Right lobe of liver (tissue), 6 donors: ENCODE data around the gene ZNF570. TPM values are rescaled to one million over a fixed set of nuclear protein-coding genes. Genes with fewer than 3 reads are reported as not detected.

ENCODE experiments used
- ATAC-seq, 4 donors: fragments of 200-7000 bp; cut with Tn5 transposase; one replicate each; pipeline ENCODE4 v1.9.1; 2020; ENCODE audit warnings: mild to moderate bottlenecking in 4 of 4, moderate library complexity in 4 of 4
- DNase-seq, 3 donors: peaks; one replicate each; pipeline ENCODE4 v3.0.0-alpha.2; 2020
- H3K27ac ChIP-seq, 3 donors: fragments of 200-600 bp; one replicate each; pipeline ENCODE4 v1.8.0; 2022
- H3K27me3 ChIP-seq, 2 donors: fragments of 200-600 bp; one replicate each; pipeline ENCODE4 v1.8.0; 2022
- H3K36me3 ChIP-seq, 4 donors: fragments of 200-600 bp; sonication (generic) in 1 of 4; one replicate each; pipeline versions ENCODE4 v1.5.1 to v1.8.0; 2017 to 2022; ENCODE audit warnings: control low read depth in 1 of 4
- H3K4me1 ChIP-seq, 4 donors: fragments of 200-600 bp; sonication (generic) in 1 of 4; one replicate each; pipeline versions ENCODE4 v1.5.1 to v1.8.0; 2017 to 2022; ENCODE audit warnings: control low read depth in 1 of 4
- H3K4me3 ChIP-seq, 3 donors: fragments of 200-600 bp; one replicate each; pipeline ENCODE4 v1.8.0; 2022
- H3K9me3 ChIP-seq, 4 donors: fragments of 200-600 bp; sonication (generic) in 1 of 4; one replicate each; pipeline versions ENCODE4 v1.5.1 to v1.8.0; 2017 to 2022; ENCODE audit warnings: control low read depth in 1 of 4
- POLR2A ChIP-seq: fragments of 450-650 bp; IDR thresholded peaks from one replicate; pipeline ENCODE4 v1.6.1; 2017; ENCODE audit warnings: antibody characterized with exemption, mild to moderate bottlenecking
- WGBS: methylation state at CpG from one replicate; pipeline ENCODE4 v1.1.6; 2018; ENCODE audit warnings: low coverage, low lambda C conversion rate; ENCODE audit not compliant: insufficient coverage; ENCODE audit errors: missing lambda C conversion rate; 5-methylcytosine and 5-hydroxymethylcytosine counted together
- intact Hi-C, 2 donors: fragments of 100-400 bp; cut with DNase I; formaldehyde crosslinking; loops; one replicate each; pipeline versions ENCODE4 v1.11.2 to v1.14.1; 2022
- total RNA-seq, 6 experiments: library from RNA; depleted of rRNA in 2 of 6; stranded (reverse); fragments of >200 nt in 2 of 6; fragmentation: NEBNext Ultra II Directional in 3 of 6; extraction: Animal tissue kit (Norgen Biotek cat#: 25700) in 3 of 6; gene quantifications; one replicate each; pipeline versions ENCODE4 v1.1.0 to v1.2.4, GENCODE V29; 2016 to 2023
- TF ChIP-seq, protein P1 (sequence below), 4 donors: fragments of 200-600 bp in 3 of 4; fragments of 450-650 bp in 1 of 4; IDR thresholded peaks; one replicate each; pipeline versions ENCODE4 v1.5.1 to v1.8.0; 2016 to 2022; ENCODE audit warnings: antibody characterized with exemption in 4 of 4, mild to moderate bottlenecking in 2 of 4
- donor health status: DM: no; HTN: yes; CAD: no.
- donor health status: DM: no; HTN: no; CAD: no.
- donor health status: DM: no; HTN: no; CAD: no.
- donor health status: DM: no; HTN: yes; CAD: no.
- donor health status: DM: no; HTN: yes; CAD: no.

Gene ZNF570
- total RNA-seq, 6 experiments from 2014 or later = 0.93 to 2.0 (median 1.5) TPM

- no peaks in the 10 kb centered on the region for H3K36me3 ChIP-seq
- ATAC-seq (no peak), DNase-seq (no peak)
- 79% methylated on average over 3 of the region's 3 CpGs for WGBS
- H3K27me3 ChIP-seq = no peaks in the 10 kb centered on the region
- no peaks in the 10 kb centered on the region for H3K4me1 ChIP-seq
- TF ChIP-seq, protein P1, sequence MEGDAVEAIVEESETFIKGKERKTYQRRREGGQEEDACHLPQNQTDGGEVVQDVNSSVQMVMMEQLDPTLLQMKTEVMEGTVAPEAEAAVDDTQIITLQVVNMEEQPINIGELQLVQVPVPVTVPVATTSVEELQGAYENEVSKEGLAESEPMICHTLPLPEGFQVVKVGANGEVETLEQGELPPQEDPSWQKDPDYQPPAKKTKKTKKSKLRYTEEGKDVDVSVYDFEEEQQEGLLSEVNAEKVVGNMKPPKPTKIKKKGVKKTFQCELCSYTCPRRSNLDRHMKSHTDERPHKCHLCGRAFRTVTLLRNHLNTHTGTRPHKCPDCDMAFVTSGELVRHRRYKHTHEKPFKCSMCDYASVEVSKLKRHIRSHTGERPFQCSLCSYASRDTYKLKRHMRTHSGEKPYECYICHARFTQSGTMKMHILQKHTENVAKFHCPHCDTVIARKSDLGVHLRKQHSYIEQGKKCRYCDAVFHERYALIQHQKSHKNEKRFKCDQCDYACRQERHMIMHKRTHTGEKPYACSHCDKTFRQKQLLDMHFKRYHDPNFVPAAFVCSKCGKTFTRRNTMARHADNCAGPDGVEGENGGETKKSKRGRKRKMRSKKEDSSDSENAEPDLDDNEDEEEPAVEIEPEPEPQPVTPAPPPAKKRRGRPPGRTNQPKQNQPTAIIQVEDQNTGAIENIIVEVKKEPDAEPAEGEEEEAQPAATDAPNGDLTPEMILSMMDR (IDR thresholded peaks at IDR 0.05) = no peak
- no peak for TF ChIP-seq POLR2A
- no peak overlapping the region for H3K4me3 ChIP-seq
- H3K27ac ChIP-seq = no peak overlapping the region
- H3K9me3 ChIP-seq = peaks cover 0 to 9% (median 0%) of the 10 kb centered on the region in 4 donors
- intact Hi-C loops = no loop called here
Observed at GRCh38 chr19:37511186-37511585, 42.0 kb downstream of the ZNF570 start.

DNA sequence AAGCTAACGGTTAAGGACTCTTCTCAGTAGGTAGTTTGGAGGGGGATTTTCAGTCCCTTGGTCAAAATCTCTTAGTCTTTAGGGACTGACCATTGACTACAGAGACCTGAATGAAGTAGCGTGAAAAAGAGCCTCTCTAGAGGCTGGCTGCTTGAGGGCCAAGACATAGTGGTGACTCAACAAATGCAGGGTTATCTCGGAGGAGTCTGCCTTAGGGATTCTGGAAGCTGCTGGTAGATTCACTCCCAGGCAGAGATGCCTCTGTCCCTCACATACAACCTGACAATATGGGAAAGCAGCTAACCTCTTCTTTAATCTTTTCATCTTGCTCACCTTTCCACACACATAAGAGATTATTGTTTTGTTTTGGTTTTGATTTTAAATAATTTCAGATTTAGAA is 42.7 kb downstream of the ZNF570 start:
- Histone ChIP-seq H3K4me1 (no peaks in the 10 kb centered on the region), H3K27me3 (no peaks in the 10 kb centered on the region), H3K27ac (no peak overlapping the region), H3K9me3 (peaks cover 0 to 9% (median 0%) of the 10 kb centered on the region in 4 donors), H3K36me3 (no peaks in the 10 kb centered on the region), H3K4me3 (no peak overlapping the region)
- intact Hi-C loops = no loop called here
- DNase-seq = no peak
- ATAC-seq = no peak
- WGBS = 80% methylated on average over 3 of the region's 3 CpGs
- TF ChIP-seq POLR2A = no peak
- TF ChIP-seq, protein P1 (IDR thresholded peaks at IDR 0.05) = no peak

- peaks cover 0 to 9% (median 0%) of the 10 kb centered on the region in 4 donors for H3K9me3 ChIP-seq
- H3K4me3 ChIP-seq = no peak overlapping the region
- no peaks in the 10 kb centered on the region for H3K4me1 ChIP-seq
- 40% methylated on average over 2 of the region's 2 CpGs for WGBS
- no peaks in the 10 kb centered on the region for H3K27me3 ChIP-seq
- no peak for TF ChIP-seq POLR2A
- TF ChIP-seq, protein P1 (IDR thresholded peaks at IDR 0.05) = no peak
- DNase-seq (no peak), ATAC-seq (no peak)
- H3K36me3 ChIP-seq = peaks cover 0 to 2% (median 0%) of the 10 kb centered on the region in 4 donors
- intact Hi-C loops = no loop called here
- H3K27ac ChIP-seq = no peak overlapping the region
Observed at GRCh38 chr19:37513397-37513796, 44.2 kb downstream of the ZNF570 start.

DNA sequence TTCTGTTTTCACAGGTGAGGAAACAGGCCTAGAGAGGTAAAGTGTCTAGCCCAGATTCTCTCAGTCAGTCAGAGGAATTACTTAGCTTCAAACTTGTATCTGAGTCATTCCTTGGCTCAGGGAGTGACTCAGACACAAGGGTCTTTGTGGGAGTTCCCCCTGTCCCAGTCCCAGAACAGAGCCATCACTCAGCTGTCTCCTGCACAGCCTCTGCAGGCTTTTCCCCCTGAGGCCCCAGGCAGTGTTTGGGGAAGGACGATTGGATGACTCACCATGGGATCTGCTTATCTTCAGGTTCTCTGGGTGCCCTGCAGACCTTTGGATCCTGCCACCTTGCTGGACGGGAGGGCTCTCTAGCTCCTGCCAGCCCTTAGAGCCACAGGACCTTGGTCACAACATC is 50.7 kb downstream of the ZNF570 start:
- Histone ChIP-seq H3K27ac (no peak overlapping the region), H3K4me1 (no peaks in the 10 kb centered on the region), H3K9me3 (peaks cover 0 to 19% (median 0%) of the 10 kb centered on the region in 4 donors), H3K27me3 (no peaks in the 10 kb centered on the region), H3K4me3 (no peak overlapping the region), H3K36me3 (peaks cover 0 to 7% (median 0%) of the 10 kb centered on the region in 4 donors)
- intact Hi-C loops = no loop called here
- WGBS = no CpG with 5 or more reads among the region's 2 CpGs
- no peak for TF ChIP-seq POLR2A
- TF ChIP-seq, protein P1 (IDR thresholded peaks at IDR 0.05) = no peak
- DNase-seq (no peak), ATAC-seq (no peak)
